HCT116 (cell line): ENCODE results near the gene CLEC16A. TPM values are rescaled to one million over a fixed set of nuclear protein-coding genes. Genes with fewer than 3 reads are reported as not detected.
A peak's percentile ranks its signal among the peaks of the same experiment; 100 is the strongest.

Experiments
- ATAC-seq: fragments of 200-7000 bp; cut with Tn5 transposase; 2 replicates; pipeline ENCODE4 v1.9.1; 2020; ENCODE audit warnings: mild to moderate bottlenecking, moderate library complexity
- BruUV-seq: library from RNA; stranded (reverse); fragments of 400-500 nt; replicated peaks from 2 replicates; lab custom pipeline; 2021; lab: Mats Ljungman, UMichigan
- CTCF ChIA-PET: fragments of 300-600 bp; sonication (Branson Sonifier 250); formaldehyde crosslinking; loops from one replicate; lab custom pipeline; 2021; ENCODE audit warnings: antibody characterized with exemption; lab: Charles Lee
- POLR2A ChIA-PET: fragments of 300-600, 350-600 bp; sonication (Branson Sonifier 250); formaldehyde crosslinking; loops from one replicate; lab custom pipeline; 2021; ENCODE audit warnings: antibody characterized with exemption; lab: Charles Lee
- RAD21 ChIA-PET, 2 experiments: fragments of 300-600 bp; sonication (Branson Sonifier 250); formaldehyde crosslinking; loops; one replicate each; lab custom pipeline; 2023; ENCODE audit warnings: low total read pairs in 2 of 2; ENCODE audit not compliant: uncharacterized antibody in 2 of 2, unreplicated experiment in 2 of 2, low non-redundant PET in 1 of 2; lab: Charles Lee
- DNase-seq: peaks from one replicate; pipeline ENCODE4 v3.0.0-alpha.2; 2010; ENCODE audit warnings: low read depth, low spot score
- H2AFZ ChIP-seq: fragments of 200-600 bp; shearing (Covaris generic), sonication (generic); 2 replicates; pipeline ENCODE4 v1.6.1; 2017; ENCODE audit warnings: low read depth, mixed run types, mixed read lengths, antibody characterized with exemption, low read length; ENCODE audit not compliant: poor library complexity, severe bottlenecking
- H3K27ac ChIP-seq: 2 replicates; pipeline ENCODE4 v1.5.1; 2012; ENCODE audit warnings: low read depth, low read length
- H3K27me3 ChIP-seq: fragments of 200-600 bp; sonication (generic); 2 replicates; pipeline ENCODE4 v1.6.1; 2016; ENCODE audit warnings: mixed run types, low read length, mixed read lengths; ENCODE audit not compliant: insufficient read depth
- H3K36me3 ChIP-seq, 2 experiments: fragments of 200-500 bp in 1 of 2; fragments of 200-600 bp in 1 of 2; sonication (Bioruptor generic) in 1 of 2; sonication (generic) in 1 of 2; 2 replicates each; pipeline versions ENCODE4 v1.5.1 to v1.6.1; 2014 to 2016; ENCODE audit warnings: low read length in 2 of 2, inconsistent platforms in 1 of 2, mixed read lengths in 1 of 2, mixed run types in 1 of 2; ENCODE audit not compliant: insufficient read depth in 2 of 2, control insufficient read depth in 1 of 2
- H3K4me1 ChIP-seq, 2 experiments: fragments of 200-600 bp in 1 of 2; sonication (generic) in 1 of 2; 2 replicates each; pipeline versions ENCODE4 v1.5.1 to v1.6.1; 2012 to 2017; ENCODE audit warnings: low read length in 2 of 2, inconsistent platforms in 1 of 2, mild to moderate bottlenecking in 1 of 2, mixed read lengths in 1 of 2, mixed run types in 1 of 2, moderate library complexity in 1 of 2; ENCODE audit not compliant: insufficient read depth in 2 of 2, control insufficient read depth in 1 of 2
- H3K4me2 ChIP-seq: fragments of 200-600 bp; sonication (generic); 2 replicates; pipeline ENCODE4 v1.6.1; 2017; ENCODE audit warnings: mixed run types, low read length, mixed read lengths
- H3K4me3 ChIP-seq, 2 experiments: fragments of 200-600 bp in 1 of 2; sonication (generic) in 1 of 2; replicated peaks in 1 of 2; 2 replicates each; pipeline ENCODE4 v1.5.1; 2011 to 2016; ENCODE audit warnings: low read length in 2 of 2, control low read depth in 1 of 2, low read depth in 1 of 2, mild to moderate bottlenecking in 1 of 2, mixed read lengths in 1 of 2, mixed run types in 1 of 2
- H3K79me2 ChIP-seq: fragments of 200-600 bp; sonication (generic); 2 replicates; pipeline ENCODE4 v1.6.1; 2017; ENCODE audit warnings: mild to moderate bottlenecking, mixed run types, low read length, moderate library complexity, mixed read lengths; ENCODE audit not compliant: insufficient read depth
- H3K9ac ChIP-seq: fragments of 200-600 bp; sonication (generic); 2 replicates; pipeline ENCODE4 v1.6.1; 2016; ENCODE audit warnings: low read length, mixed read lengths
- H3K9me2 ChIP-seq: fragments of 200-600 bp; sonication (generic), shearing (Covaris generic); 2 replicates; pipeline ENCODE4 v1.6.1; 2017; ENCODE audit warnings: mixed run types, mild to moderate bottlenecking, moderate library complexity; ENCODE audit not compliant: insufficient read depth
- H3K9me3 ChIP-seq, 2 experiments: fragments of 200-500 bp in 1 of 2; fragments of 200-600 bp in 1 of 2; sonication (Bioruptor generic) in 1 of 2; sonication (generic) in 1 of 2; 2 replicates each; pipeline ENCODE4 v1.6.1; 2014 to 2017; ENCODE audit warnings: low read length in 2 of 2, mixed read lengths in 2 of 2, inconsistent platforms in 1 of 2, low read depth in 1 of 2, mild to moderate bottlenecking in 1 of 2, mixed run types in 1 of 2, moderate library complexity in 1 of 2; ENCODE audit not compliant: control insufficient read depth in 1 of 2, insufficient read depth in 1 of 2
- H4K20me1 ChIP-seq: fragments of 200-600 bp; sonication (generic), shearing (Covaris generic); 2 replicates; pipeline ENCODE4 v1.6.1; 2017; ENCODE audit warnings: mixed run types, mild to moderate bottlenecking, moderate library complexity; ENCODE audit not compliant: insufficient read depth
- CEBPB ChIP-seq: IDR thresholded peaks from 2 replicates; pipeline ENCODE4 v1.6.1; 2012; ENCODE audit warnings: low read depth
- EGR1 ChIP-seq: IDR thresholded peaks from 2 replicates; pipeline ENCODE4 v1.6.1; 2012; ENCODE audit warnings: low read depth
- ELF1 ChIP-seq: IDR thresholded peaks from 2 replicates; pipeline ENCODE4 v1.6.1; 2012; ENCODE audit warnings: low read depth, borderline replicate concordance
- EZH2 ChIP-seq: fragments of 200-600 bp; sonication (generic); IDR thresholded peaks from 2 replicates; pipeline ENCODE4 v1.6.1; 2017; ENCODE audit warnings: antibody characterized with exemption, mixed run types
- EZH2phosphoT487 ChIP-seq: fragments of 200-600 bp; IDR thresholded peaks from 2 replicates; pipeline ENCODE4 v1.6.1; 2018; ENCODE audit warnings: antibody characterized with exemption, borderline replicate concordance
- FOSL1 ChIP-seq: IDR thresholded peaks from 2 replicates; pipeline ENCODE4 v1.6.1; 2012; ENCODE audit warnings: low read depth
- JUND ChIP-seq: IDR thresholded peaks from 2 replicates; pipeline ENCODE4 v1.6.1; 2012
- POLR2A ChIP-seq: IDR thresholded peaks from 2 replicates; pipeline ENCODE4 v1.7.0; 2011; ENCODE audit warnings: borderline replicate concordance; ENCODE audit not compliant: insufficient read depth, insufficient read length; ENCODE audit errors: extremely low read depth
- POLR2AphosphoS5 ChIP-seq: IDR thresholded peaks from 2 replicates; pipeline ENCODE4 v1.6.1; 2011; ENCODE audit warnings: mild to moderate bottlenecking, low read depth, low read length, moderate library complexity
- RAD21 ChIP-seq: IDR thresholded peaks from 2 replicates; pipeline ENCODE4 v1.6.1; 2012; ENCODE audit warnings: low read depth, mild to moderate bottlenecking
- REST ChIP-seq: IDR thresholded peaks from 2 replicates; pipeline ENCODE4 v1.6.1; 2012; ENCODE audit warnings: low read depth
- SIN3A ChIP-seq: IDR thresholded peaks from 2 replicates; pipeline ENCODE4 v1.6.1; 2012; ENCODE audit warnings: low read depth
- SP1 ChIP-seq: IDR thresholded peaks from 2 replicates; pipeline ENCODE4 v1.6.1; 2012; ENCODE audit warnings: low read depth
- SRF ChIP-seq: IDR thresholded peaks from 2 replicates; pipeline ENCODE4 v1.6.1; 2012; ENCODE audit warnings: low read depth
- TCF7L2 ChIP-seq: IDR thresholded peaks from 2 replicates; pipeline ENCODE4 v1.7.0; 2011; ENCODE audit warnings: borderline replicate concordance, inconsistent platforms; ENCODE audit not compliant: insufficient read depth, insufficient read length; ENCODE audit errors: extremely low read depth
- ZFX ChIP-seq: fragments of 450-650 bp; IDR thresholded peaks from 2 replicates; pipeline ENCODE4 v1.6.1; 2017
- ZNF274 ChIP-seq: fragments of 200-500 bp; sonication (Bioruptor generic); IDR thresholded peaks from 2 replicates; pipeline ENCODE4 v1.6.1; 2014; ENCODE audit warnings: mild to moderate bottlenecking, low read depth, low read length, inconsistent platforms
- intact Hi-C: fragments of 100-400 bp; cut with micrococcal nuclease; formaldehyde crosslinking; loops from 2 replicates; pipeline ENCODE4 v1.10.0; 2022
- total RNA-seq: library from RNA; stranded (reverse); gene quantifications from one replicate; pipeline ENCODE4 v1.2.1, GENCODE V29; 2021; ENCODE audit not compliant: unreplicated experiment
- TF ChIP-seq, protein P1 (sequence below): IDR thresholded peaks from 2 replicates; pipeline ENCODE4 v1.6.1; 2012

The CLEC16A gene
- total RNA-seq, 1 experiment from 2014 or later = 18.0 TPM

GRCh38 chr16:11049396-11050059 is 105.2 kb downstream of the CLEC16A start:
- ChIA-PET CTCF (no interaction called here), POLR2A (no interaction called here), RAD21 (no interaction called here)
- Histone ChIP-seq H3K9me3 (no peaks in the 10 kb centered on the region), H3K4me3 (no peak overlapping the region), H3K36me3 (no peaks in the 10 kb centered on the region; a peak in 2 of 4 replicates), H3K27ac (no peak overlapping the region), H3K27me3 (no peaks in the 10 kb centered on the region), H3K4me1 (peaks cover 3 to 12% of the 10 kb centered on the region in 2 experiments; a peak in 3 of 4 replicates), H2AFZ (no peak overlapping the region), H3K4me2 (peak overlapping the region; percentile 52), H3K9ac (no peak overlapping the region), H3K9me2 (no peaks in the 10 kb centered on the region), H4K20me1 (no peaks in the 10 kb centered on the region), H3K79me2 (no peaks in the 10 kb centered on the region)
- BruUV-seq = no TSS peak
- intact Hi-C loops = no loop called here
- ATAC-seq = peak; percentile 80
- no peak for DNase-seq
- no peak for TF ChIP-seq ZNF274
- no peak for TF ChIP-seq ZFX
- no peak for TF ChIP-seq REST
- no peak for TF ChIP-seq POLR2A
- no peak for TF ChIP-seq POLR2AphosphoS5
- no peak for TF ChIP-seq TCF7L2
- TF ChIP-seq SRF = no peak
- no peak for TF ChIP-seq SP1
- TF ChIP-seq SIN3A = no peak
- TF ChIP-seq ELF1 = no peak
- no peak for TF ChIP-seq RAD21
- no peak for TF ChIP-seq EZH2
- no peak for TF ChIP-seq EZH2phosphoT487
- no peak for TF ChIP-seq FOSL1
- no peak for TF ChIP-seq CEBPB
- TF ChIP-seq, protein P1, sequence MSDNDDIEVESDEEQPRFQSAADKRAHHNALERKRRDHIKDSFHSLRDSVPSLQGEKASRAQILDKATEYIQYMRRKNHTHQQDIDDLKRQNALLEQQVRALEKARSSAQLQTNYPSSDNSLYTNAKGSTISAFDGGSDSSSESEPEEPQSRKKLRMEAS = no peak
- TF ChIP-seq EGR1 = no peak
- TF ChIP-seq JUND = no peak
